Neural progenitor cell (in vitro differentiated cells): ENCODE data around the gene SLC35E1. TPM values are rescaled to one million over a fixed set of nuclear protein-coding genes. Genes with fewer than 3 reads are reported as not detected.
A peak's percentile ranks its signal among the peaks of the same experiment; 100 is the strongest.

ENCODE experiments used
- DNase-seq: peaks from one replicate; pipeline ENCODE4 v3.0.0-alpha.2; 2016; ENCODE audit warnings: low spot score
- H2AFZ ChIP-seq: fragments of 200-600 bp; sonication (generic); replicated peaks from 2 replicates; pipeline ENCODE4 v1.6.1; 2016; ENCODE audit warnings: antibody characterized with exemption
- H3F3A ChIP-seq: fragments of 200-600 bp; sonication (generic); 2 replicates; pipeline ENCODE4 v1.6.1; 2016; ENCODE audit warnings: antibody characterized with exemption, low read depth
- H3K27ac ChIP-seq: fragments of 200-600 bp; sonication (generic); 2 replicates; pipeline ENCODE4 v1.5.1; 2016; ENCODE audit warnings: mild to moderate bottlenecking
- H3K27me3 ChIP-seq: fragments of 200-600 bp; sonication (generic); 2 replicates; pipeline ENCODE4 v1.6.1; 2016; ENCODE audit warnings: mild to moderate bottlenecking, moderate library complexity
- H3K36me3 ChIP-seq: fragments of 200-600 bp; sonication (generic); 2 replicates; pipeline ENCODE4 v1.5.1; 2016
- H3K4me1 ChIP-seq: fragments of 200-600 bp; sonication (generic); 2 replicates; pipeline ENCODE4 v1.6.1; 2016; ENCODE audit warnings: mixed run types
- H3K4me2 ChIP-seq: fragments of 200-600 bp; sonication (generic); 2 replicates; pipeline ENCODE4 v1.6.1; 2016
- H3K4me3 ChIP-seq: fragments of 200-600 bp; sonication (generic); 2 replicates; pipeline ENCODE4 v1.5.1; 2016
- H3K79me2 ChIP-seq: fragments of 200-600 bp; sonication (generic); 2 replicates; pipeline ENCODE4 v1.6.1; 2016; ENCODE audit warnings: low read depth
- H3K9ac ChIP-seq: fragments of 200-600 bp; sonication (generic); 2 replicates; pipeline ENCODE4 v1.6.1; 2016
- H3K9me3 ChIP-seq: fragments of 200-600 bp; sonication (generic); 2 replicates; pipeline ENCODE4 v1.5.1; 2016; ENCODE audit warnings: low read depth
- H4K20me1 ChIP-seq: fragments of 200-600 bp; sonication (generic); 2 replicates; pipeline ENCODE4 v1.6.1; 2016; ENCODE audit warnings: low read depth
- H3K27ac Mint-ChIP-seq: 3 replicates; pipeline ENCODE4 v1.8.0; 2021; ENCODE audit warnings: mixed read lengths
- H3K27me3 Mint-ChIP-seq: 2 replicates; pipeline ENCODE4 v1.8.0; 2022; ENCODE audit warnings: low read depth, mild to moderate bottlenecking, inconsistent platforms, moderate library complexity, mixed read lengths; ENCODE audit not compliant: insufficient read depth
- H3K36me3 Mint-ChIP-seq: 3 replicates; pipeline ENCODE4 v1.8.0; 2021; ENCODE audit warnings: mixed read lengths
- H3K4me1 Mint-ChIP-seq: 3 replicates; pipeline ENCODE4 v1.8.0; 2021; ENCODE audit warnings: mixed read lengths
- H3K4me3 Mint-ChIP-seq: 3 replicates; pipeline ENCODE4 v1.8.0; 2021; ENCODE audit warnings: mild to moderate bottlenecking, moderate library complexity, mixed read lengths
- H3K9me3 Mint-ChIP-seq: 3 replicates; pipeline ENCODE4 v1.8.0; 2020; ENCODE audit warnings: mixed read lengths
- EZH2 ChIP-seq: fragments of 200-600 bp; sonication (generic); IDR thresholded peaks from 2 replicates; pipeline ENCODE4 v1.6.1; 2017; ENCODE audit warnings: antibody characterized with exemption, mild to moderate bottlenecking, moderate library complexity
- EZH2phosphoT487 ChIP-seq: fragments of 200-600 bp; sonication (generic); IDR thresholded peaks from 2 replicates; pipeline ENCODE4 v1.6.1; 2017; ENCODE audit warnings: antibody characterized with exemption
- total RNA-seq: library from RNA; depleted of rRNA; stranded (reverse); fragments of >200 nt; gene quantifications from 2 replicates; pipeline ENCODE4 v1.2.3, GENCODE V29; 2015; ENCODE audit warnings: low replicate concordance
- TF ChIP-seq, protein P1 (sequence below): fragments of 200-600 bp; sonication (generic); IDR thresholded peaks from 2 replicates; pipeline ENCODE4 v1.5.1; 2017; ENCODE audit warnings: antibody characterized with exemption, mild to moderate bottlenecking

SLC35E1 gene
- total RNA-seq, 1 donor from 2014 or later = 16.4 TPM

DNA sequence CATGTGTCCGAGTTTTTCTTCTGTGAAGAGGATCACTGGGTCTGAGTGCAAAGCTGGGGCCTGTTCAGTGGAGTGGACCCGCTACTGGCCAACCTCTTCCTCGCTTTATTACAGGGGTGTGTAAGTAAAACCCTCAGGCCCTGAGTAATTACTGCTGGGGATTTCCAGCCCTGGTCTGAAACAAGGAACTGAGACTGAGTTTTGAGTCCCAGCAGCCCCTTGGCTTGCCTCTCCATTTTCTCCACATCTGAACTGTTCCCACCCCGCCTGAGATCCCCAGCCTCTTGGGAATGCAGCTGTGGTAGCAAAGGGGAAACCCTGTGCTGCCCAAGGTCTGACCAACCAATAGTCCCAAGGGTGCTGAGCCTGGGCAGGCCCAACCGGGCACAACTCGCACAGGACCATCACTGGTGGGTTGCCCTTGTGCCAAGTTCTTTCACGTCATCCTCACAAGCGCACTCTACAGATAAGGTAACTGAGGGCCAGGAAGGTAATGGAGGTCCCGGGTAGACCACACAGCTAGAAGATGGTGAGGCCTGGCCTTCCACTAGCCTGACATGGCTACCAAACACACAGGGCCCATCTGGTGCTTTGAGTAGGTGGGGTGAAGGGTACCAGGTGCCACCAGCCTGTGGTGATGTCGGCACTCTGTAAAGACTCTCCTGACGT lies 13.7 kb upstream of the SLC35E1 start:
- DNase-seq = no peak
- H3K4me1 ChIP-seq = peaks cover 35% of the 10 kb centered on the region
- Mint-ChIP-seq H3K9me3 (no peaks in the 10 kb centered on the region), H3K4me1 (peaks cover 53% of the 10 kb centered on the region), H3K36me3 (no peaks in the 10 kb centered on the region), H3K4me3 (no peak overlapping the region), H3K27me3 (peaks cover 4% of the 10 kb centered on the region), H3K27ac (no peak overlapping the region)
- H3K27me3 ChIP-seq = no peaks in the 10 kb centered on the region
- no peak overlapping the region for H3K4me3 ChIP-seq
- H3F3A ChIP-seq = peaks cover 16% of the 10 kb centered on the region
- H3K27ac ChIP-seq = no peak overlapping the region
- H3K9ac ChIP-seq = no peak overlapping the region
- H2AFZ ChIP-seq = no peak overlapping the region
- TF ChIP-seq EZH2 = no peak
- TF ChIP-seq EZH2phosphoT487 = no peak
- TF ChIP-seq, protein P1, sequence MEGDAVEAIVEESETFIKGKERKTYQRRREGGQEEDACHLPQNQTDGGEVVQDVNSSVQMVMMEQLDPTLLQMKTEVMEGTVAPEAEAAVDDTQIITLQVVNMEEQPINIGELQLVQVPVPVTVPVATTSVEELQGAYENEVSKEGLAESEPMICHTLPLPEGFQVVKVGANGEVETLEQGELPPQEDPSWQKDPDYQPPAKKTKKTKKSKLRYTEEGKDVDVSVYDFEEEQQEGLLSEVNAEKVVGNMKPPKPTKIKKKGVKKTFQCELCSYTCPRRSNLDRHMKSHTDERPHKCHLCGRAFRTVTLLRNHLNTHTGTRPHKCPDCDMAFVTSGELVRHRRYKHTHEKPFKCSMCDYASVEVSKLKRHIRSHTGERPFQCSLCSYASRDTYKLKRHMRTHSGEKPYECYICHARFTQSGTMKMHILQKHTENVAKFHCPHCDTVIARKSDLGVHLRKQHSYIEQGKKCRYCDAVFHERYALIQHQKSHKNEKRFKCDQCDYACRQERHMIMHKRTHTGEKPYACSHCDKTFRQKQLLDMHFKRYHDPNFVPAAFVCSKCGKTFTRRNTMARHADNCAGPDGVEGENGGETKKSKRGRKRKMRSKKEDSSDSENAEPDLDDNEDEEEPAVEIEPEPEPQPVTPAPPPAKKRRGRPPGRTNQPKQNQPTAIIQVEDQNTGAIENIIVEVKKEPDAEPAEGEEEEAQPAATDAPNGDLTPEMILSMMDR = no peak
- no peak overlapping the region for H3K4me2 ChIP-seq
- peaks cover 87% of the 10 kb centered on the region for H4K20me1 ChIP-seq
- H3K36me3 ChIP-seq = no peaks in the 10 kb centered on the region
- H3K79me2 ChIP-seq = peaks cover 86% of the 10 kb centered on the region
- no peaks in the 10 kb centered on the region for H3K9me3 ChIP-seq

DNA sequence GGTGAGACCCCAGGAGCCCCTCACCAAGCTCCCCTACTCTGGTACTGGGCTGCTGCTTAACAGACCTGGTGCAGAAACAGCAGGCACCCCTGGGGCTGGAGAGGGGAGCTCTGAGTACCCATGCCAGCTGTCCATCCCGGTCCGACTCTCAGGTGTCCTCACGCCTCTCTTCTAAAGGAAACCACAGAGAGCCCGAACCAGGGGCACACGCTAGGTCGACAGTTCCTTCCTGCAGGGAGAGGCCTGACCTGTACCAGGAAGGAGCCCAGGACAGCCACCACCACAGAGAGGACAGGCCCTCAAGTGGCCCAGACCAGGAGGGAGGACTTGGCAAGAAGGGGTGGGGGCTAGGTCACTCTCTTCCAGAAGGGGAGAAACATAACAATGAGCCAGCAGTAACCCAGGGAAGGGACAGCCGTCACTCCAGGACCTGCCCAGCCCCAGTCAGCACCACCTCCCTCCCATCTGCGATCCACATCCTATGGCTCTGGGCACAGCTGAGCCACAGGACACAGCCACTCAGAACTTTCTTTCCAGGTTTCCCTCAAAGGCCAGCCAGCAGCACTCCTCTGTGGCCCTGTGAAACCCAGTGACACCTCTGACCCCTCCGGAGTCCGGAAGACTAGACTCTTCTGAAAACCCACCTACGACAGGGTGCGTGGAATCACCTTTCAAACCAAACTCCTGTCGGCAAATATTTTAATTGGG lies 13.0 kb upstream of the SLC35E1 start:
- peak overlapping the region; percentile 79 for H3K4me2 ChIP-seq
- H3K4me1 ChIP-seq = peaks cover 35% of the 10 kb centered on the region
- H3K27me3 ChIP-seq = no peaks in the 10 kb centered on the region
- no peak overlapping the region for H3K9ac ChIP-seq
- peak overlapping the region; percentile 67 for H3K4me3 Mint-ChIP-seq
- no peaks in the 10 kb centered on the region for H3K9me3 ChIP-seq
- H3K27ac ChIP-seq = no peak overlapping the region
- H3F3A ChIP-seq = peaks cover 16% of the 10 kb centered on the region
- no peak for DNase-seq
- H2AFZ ChIP-seq = no peak overlapping the region
- peaks cover 87% of the 10 kb centered on the region for H4K20me1 ChIP-seq
- peaks cover 53% of the 10 kb centered on the region for H3K4me1 Mint-ChIP-seq
- H3K79me2 ChIP-seq = peaks cover 79% of the 10 kb centered on the region
- H3K9me3 Mint-ChIP-seq = no peaks in the 10 kb centered on the region
- no peaks in the 10 kb centered on the region for H3K36me3 ChIP-seq
- no peaks in the 10 kb centered on the region for H3K36me3 Mint-ChIP-seq
- no peak overlapping the region for H3K4me3 ChIP-seq
- H3K27me3 Mint-ChIP-seq = peaks cover 4% of the 10 kb centered on the region
- TF ChIP-seq, protein P1 = no peak
- no peak for TF ChIP-seq EZH2
- TF ChIP-seq EZH2phosphoT487 = no peak
- no peak overlapping the region for H3K27ac Mint-ChIP-seq

DNA sequence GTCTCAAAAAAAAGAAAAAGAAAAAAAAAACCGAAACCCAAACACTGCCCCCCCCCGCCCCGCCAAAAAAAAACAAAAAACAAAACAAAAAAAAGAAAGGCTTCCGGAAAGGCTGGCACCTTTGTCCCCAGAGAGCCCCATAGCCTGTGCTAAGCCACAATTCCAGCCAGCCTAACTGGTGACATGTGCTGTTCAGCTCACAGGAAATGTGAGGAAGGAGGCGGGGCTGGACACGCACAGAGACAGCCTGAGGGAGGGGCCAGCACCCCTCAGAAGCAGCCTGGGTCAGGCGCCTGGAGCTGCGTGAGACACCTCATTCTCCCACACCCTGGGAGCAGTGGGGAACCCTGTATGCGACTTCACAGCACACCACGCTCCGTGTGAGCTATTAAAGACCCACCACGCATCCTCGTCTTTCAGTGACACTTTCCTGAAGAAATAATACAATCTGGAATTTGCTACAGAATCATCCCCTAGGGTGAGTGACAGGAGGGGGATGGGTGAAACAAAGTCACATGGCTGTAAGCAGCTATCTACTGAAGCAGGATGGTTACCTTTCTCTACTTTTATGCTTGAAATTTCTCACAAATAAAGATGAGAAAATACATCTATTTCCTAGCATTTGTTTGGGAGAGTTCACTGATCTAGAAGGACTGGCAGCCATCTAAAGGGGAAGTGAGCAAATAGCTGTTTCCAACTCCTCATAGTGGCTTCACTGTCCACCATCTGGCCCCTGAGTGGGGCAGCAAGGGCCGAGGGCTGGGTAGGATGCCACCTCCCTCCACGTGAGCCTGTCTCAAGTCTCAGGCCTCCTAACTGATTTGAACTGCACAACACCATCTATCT lies 12.3 kb upstream of the SLC35E1 start:
- Histone ChIP-seq H2AFZ (no peak overlapping the region), H3K4me2 (peak overlapping the region; percentile 79), H3K4me3 (peak overlapping the region; percentile 35), H4K20me1 (peaks cover 87% of the 10 kb centered on the region), H3K27me3 (no peaks in the 10 kb centered on the region), H3K27ac (no peak overlapping the region), H3F3A (peaks cover 16% of the 10 kb centered on the region), H3K79me2 (peaks cover 79% of the 10 kb centered on the region), H3K9me3 (no peaks in the 10 kb centered on the region), H3K4me1 (peaks cover 35% of the 10 kb centered on the region), H3K36me3 (no peaks in the 10 kb centered on the region), H3K9ac (no peak overlapping the region)
- Mint-ChIP-seq H3K27ac (no peak overlapping the region), H3K36me3 (peaks cover 2% of the 10 kb centered on the region), H3K4me3 (peak overlapping the region; percentile 67), H3K4me1 (peaks cover 52% of the 10 kb centered on the region), H3K27me3 (peaks cover 4% of the 10 kb centered on the region), H3K9me3 (no peaks in the 10 kb centered on the region)
- TF ChIP-seq EZH2 (no peak), EZH2phosphoT487 (no peak)
- TF ChIP-seq, protein P1 = no peak
- peak; percentile 90 for DNase-seq
